GM12875 (cell line): ENCODE results near the gene SOX13.
"Not testable (repeated sequence)": the region's sequence is repeated elsewhere in the genome, so short reads cannot be mapped to it uniquely, and the experiment has no call there.

Source experiments
- H3K4me3 ChIP-seq: one replicate; pipeline ENCODE4 v1.5.1; 2011; ENCODE audit warnings: low read depth, low read length, control low read depth
- CTCF ChIP-seq: IDR thresholded peaks from 2 replicates; pipeline ENCODE4 v1.5.1; 2011; ENCODE audit warnings: low read depth, mild to moderate bottlenecking, control low read depth, inconsistent platforms, low read length, moderate library complexity, borderline replicate concordance; ENCODE audit not compliant: insufficient read depth

SOX13 gene

GRCh38 chr1:204044448-204044847, 28.5 kb upstream of the SOX13 start:
- H3K4me3 ChIP-seq, result no peak overlapping the region
- TF ChIP-seq CTCF, result no peak

- H3K4me3 ChIP-seq, result no peak overlapping the region
- TF ChIP-seq CTCF, result no peak
These were observed 27.5 kb upstream of the SOX13 start for GRCh38 chr1:204045430-204045829.

GRCh38 chr1:204046346-204046745, 26.6 kb upstream of the SOX13 start:
- H3K4me3 ChIP-seq, result no peak overlapping the region
- no peak for TF ChIP-seq CTCF

GRCh38 chr1:204048796-204049195, 24.1 kb upstream of the SOX13 start:
- not testable (repeated sequence) for H3K4me3 ChIP-seq

GRCh38 chr1:204051258-204051657, 21.7 kb upstream of the SOX13 start:
- H3K4me3 ChIP-seq, result no peak overlapping the region
- no peak for TF ChIP-seq CTCF

- no peak for TF ChIP-seq CTCF
- no peak overlapping the region for H3K4me3 ChIP-seq
These were observed 21.2 kb upstream of the SOX13 start for GRCh38 chr1:204051718-204052117.

GRCh38 chr1:204053893-204054292, 19.0 kb upstream of the SOX13 start:
- H3K4me3 ChIP-seq, result no peak overlapping the region
- TF ChIP-seq CTCF, result no peak

- H3K4me3 ChIP-seq, result no peak overlapping the region
- no peak for TF ChIP-seq CTCF
These were observed 12.9 kb upstream of the SOX13 start for GRCh38 chr1:204059970-204060369.
